ENCODE measurements around the gene SERTAD2. TPM values are rescaled to one million over a fixed set of nuclear protein-coding genes. Genes with fewer than 3 reads are reported as not detected.

SERTAD2 gene
- total RNA-seq, 1 donor from 2014 or later = 20.7 TPM

DNA sequence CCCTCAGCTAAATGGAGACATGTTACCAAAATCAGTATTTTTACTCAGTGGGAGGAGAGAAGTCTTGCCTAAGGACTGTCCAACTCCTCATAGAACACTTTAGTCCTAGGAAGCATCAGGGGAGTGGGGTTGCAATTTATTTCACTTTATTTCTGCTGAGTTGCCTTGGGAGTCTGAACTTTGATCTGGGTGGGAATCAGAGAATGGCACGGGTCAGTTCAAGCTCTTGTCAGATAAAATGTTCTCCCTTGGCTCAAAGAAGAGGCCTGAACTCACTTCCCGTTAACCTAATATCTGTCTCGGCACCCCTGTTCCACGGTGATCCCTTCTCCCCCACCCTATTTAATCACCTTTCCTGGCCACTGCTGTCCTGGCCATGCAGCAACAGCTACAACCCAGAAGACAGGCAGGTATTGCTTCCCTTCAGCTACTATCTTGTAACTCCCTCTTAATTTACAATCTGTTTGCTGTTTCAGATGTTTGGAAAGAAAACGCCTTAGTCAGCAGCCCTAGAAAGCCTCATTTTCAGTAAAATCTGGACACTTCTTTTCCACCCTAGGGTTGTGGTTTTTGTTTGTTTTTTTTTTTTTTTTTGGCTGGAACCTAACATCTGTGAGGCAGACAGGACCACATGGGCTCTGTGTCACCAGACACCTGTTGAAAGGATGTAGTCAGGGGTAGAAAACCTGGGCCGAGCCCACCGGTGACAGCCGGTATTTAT is 52.5 kb downstream of the SERTAD2 start:
- Histone ChIP-seq H3K36me3 (no peaks in the 10 kb centered on the region), H3K9me3 (no peaks in the 10 kb centered on the region), H3K27me3 (no peaks in the 10 kb centered on the region), H3K27ac (no peak overlapping the region), H3K4me1 (no peaks in the 10 kb centered on the region), H3K4me3 (no peak overlapping the region)
- intact Hi-C loops (cut with DNase I) = loop anchor here (10.0 kb wide), 1 partner anchor 964 kb away; no protein-coding TSS in a partner anchor
- no peak for DNase-seq
- TF ChIP-seq, protein P1, sequence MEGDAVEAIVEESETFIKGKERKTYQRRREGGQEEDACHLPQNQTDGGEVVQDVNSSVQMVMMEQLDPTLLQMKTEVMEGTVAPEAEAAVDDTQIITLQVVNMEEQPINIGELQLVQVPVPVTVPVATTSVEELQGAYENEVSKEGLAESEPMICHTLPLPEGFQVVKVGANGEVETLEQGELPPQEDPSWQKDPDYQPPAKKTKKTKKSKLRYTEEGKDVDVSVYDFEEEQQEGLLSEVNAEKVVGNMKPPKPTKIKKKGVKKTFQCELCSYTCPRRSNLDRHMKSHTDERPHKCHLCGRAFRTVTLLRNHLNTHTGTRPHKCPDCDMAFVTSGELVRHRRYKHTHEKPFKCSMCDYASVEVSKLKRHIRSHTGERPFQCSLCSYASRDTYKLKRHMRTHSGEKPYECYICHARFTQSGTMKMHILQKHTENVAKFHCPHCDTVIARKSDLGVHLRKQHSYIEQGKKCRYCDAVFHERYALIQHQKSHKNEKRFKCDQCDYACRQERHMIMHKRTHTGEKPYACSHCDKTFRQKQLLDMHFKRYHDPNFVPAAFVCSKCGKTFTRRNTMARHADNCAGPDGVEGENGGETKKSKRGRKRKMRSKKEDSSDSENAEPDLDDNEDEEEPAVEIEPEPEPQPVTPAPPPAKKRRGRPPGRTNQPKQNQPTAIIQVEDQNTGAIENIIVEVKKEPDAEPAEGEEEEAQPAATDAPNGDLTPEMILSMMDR (IDR thresholded peaks at IDR 0.05) = no peak
- no peak for ATAC-seq

DNA sequence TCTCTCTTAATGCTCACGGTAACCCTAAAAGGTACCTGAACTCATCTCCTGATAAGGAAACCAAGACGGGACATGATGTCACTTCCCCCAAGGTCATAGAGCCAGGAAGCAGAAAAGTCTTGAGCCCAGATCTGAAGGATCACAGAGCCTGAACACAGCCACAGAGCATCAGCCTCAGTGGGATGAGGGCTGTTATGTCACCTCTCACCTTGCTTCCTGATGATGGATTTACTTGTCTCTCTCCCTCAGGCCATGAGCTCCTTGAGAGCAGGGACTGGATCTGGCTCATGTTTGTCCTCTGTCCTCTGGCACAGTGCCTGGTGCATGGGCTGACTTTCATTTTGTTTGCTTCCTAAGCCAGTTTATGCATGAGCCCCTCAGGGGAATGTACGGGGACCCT is 54.2 kb downstream of the SERTAD2 start:
- Histone ChIP-seq H3K9me3 (no peaks in the 10 kb centered on the region), H3K27ac (no peak overlapping the region), H3K36me3 (no peaks in the 10 kb centered on the region), H3K4me1 (no peaks in the 10 kb centered on the region), H3K4me3 (no peak overlapping the region), H3K27me3 (no peaks in the 10 kb centered on the region)
- TF ChIP-seq, protein P1 (IDR thresholded peaks at IDR 0.05) = no peak
- DNase-seq (no peak), ATAC-seq (no peak)
- intact Hi-C loops (cut with DNase I) = no loop called here

DNA sequence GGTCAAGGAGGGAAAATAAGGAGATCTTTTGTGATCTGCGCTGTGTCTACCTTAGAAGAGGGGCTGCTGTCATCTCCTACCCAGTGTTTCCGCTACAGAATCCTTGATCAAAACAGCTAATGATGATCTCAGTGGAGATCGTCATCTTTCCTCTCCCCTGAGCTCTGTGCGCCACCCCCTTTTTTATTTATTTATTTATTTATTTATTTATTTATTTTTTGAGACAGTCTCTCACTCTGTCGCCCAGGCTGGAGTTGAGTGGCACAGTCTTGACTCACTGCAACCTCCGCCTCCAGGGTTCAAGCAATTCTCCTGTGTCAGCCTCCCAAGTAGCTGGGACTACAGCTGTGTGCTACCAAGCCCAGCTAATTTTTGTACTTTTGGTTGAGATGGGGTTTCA is 55.5 kb downstream of the SERTAD2 start:
- no peak for DNase-seq
- peaks cover 5% of the 10 kb centered on the region for H3K36me3 ChIP-seq
- no peaks in the 10 kb centered on the region for H3K27me3 ChIP-seq
- H3K9me3 ChIP-seq = no peaks in the 10 kb centered on the region
- no peak overlapping the region for H3K27ac ChIP-seq
- no peaks in the 10 kb centered on the region for H3K4me1 ChIP-seq
- ATAC-seq = no peak
- no peak overlapping the region for H3K4me3 ChIP-seq
- intact Hi-C loops (cut with DNase I) = no loop called here
- TF ChIP-seq, protein P1 (IDR thresholded peaks at IDR 0.05) = no peak

DNA sequence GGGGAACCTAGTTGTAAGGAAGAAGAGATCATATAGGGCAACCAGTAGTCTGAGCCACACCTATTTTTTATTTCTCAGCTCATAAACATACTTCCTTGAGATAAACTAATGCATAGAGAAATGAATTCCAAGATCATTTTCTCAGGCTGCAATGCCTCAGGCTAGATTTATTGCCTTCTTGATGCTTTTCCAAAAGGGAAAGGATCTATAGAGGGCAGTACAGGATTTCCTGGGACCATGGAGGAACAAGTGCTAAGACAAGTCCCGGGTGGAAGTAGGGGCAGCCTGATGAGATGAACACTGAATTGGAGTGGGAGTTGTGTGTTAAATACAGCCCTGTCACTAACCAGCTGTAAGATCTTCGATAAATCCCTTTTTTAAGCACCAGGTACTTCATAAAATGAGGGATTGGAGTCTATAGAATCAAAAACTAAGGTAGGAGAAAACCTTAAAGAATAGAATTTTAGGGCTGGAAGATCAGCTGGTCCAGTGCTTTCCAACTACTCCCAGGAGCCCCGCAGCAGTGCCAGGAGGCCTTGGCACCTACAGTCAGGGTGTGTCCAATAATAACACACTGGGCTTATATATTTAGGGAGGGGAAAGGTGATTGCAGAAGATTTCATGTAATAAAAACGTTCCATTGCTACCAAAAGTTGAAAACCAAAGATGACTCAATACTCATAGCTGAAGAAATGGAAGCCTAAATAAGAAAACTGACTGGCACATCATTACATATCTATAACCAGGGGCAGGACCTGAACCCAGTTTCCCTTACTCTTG is 58.1 kb downstream of the SERTAD2 start:
- H3K36me3 ChIP-seq = peaks cover 30% of the 10 kb centered on the region
- no peaks in the 10 kb centered on the region for H3K9me3 ChIP-seq
- TF ChIP-seq, protein P1 (IDR thresholded peaks at IDR 0.05) = no peak
- intact Hi-C loops (cut with DNase I) = no loop called here
- no peaks in the 10 kb centered on the region for H3K27me3 ChIP-seq
- H3K4me1 ChIP-seq = no peaks in the 10 kb centered on the region
- H3K27ac ChIP-seq = no peak overlapping the region
- DNase-seq (no peak), ATAC-seq (peak; percentile 54)
- no peak overlapping the region for H3K4me3 ChIP-seq

DNA sequence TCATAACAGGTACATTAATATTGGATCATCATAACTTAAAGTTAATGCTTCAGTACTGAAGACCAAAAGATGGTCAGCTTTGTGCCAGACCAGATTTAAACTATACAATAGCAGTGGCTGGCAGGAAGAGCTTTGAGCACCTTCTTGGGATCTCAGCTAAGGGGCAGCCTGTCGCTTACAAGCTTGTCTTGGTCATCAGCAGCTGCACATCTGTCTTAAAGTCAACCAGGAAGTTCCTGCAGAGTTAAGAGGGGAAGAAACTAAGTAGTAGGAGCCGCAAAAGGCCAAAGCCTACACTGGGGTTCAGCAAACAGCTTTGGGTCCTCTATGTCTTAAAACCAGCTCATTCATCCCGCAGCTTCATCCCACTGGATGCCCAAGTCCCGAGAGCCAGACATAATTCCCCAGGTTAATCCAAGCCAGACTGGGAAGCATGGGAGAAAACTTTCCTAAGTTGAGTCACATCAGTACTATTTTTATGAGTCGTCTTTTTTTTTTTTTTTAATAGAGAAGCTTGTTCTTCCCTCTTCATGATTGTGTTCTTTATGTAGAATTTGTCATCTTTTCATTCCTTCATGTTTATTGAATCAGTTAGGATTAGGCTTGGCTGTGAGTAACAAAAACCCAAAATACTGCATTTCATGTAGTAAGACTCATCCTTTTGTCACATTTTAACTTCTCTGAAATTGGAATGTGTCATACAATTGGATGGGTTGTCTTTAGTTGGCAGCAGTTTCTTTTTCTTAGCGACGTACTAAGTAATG is 59.3 kb downstream of the SERTAD2 start:
- H3K4me3 ChIP-seq = no peak overlapping the region
- TF ChIP-seq, protein P1 (IDR thresholded peaks at IDR 0.05) = no peak
- H3K27me3 ChIP-seq = no peaks in the 10 kb centered on the region
- ATAC-seq (no peak), DNase-seq (no peak)
- no peaks in the 10 kb centered on the region for H3K9me3 ChIP-seq
- intact Hi-C loops (cut with DNase I) = no loop called here
- H3K36me3 ChIP-seq = peaks cover 41% of the 10 kb centered on the region
- H3K27ac ChIP-seq = no peak overlapping the region
- H3K4me1 ChIP-seq = no peaks in the 10 kb centered on the region
